ENCODE measurements around the gene PDZK1IP1.

Gene PDZK1IP1, protein sequence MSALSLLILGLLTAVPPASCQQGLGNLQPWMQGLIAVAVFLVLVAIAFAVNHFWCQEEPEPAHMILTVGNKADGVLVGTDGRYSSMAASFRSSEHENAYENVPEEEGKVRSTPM

DNA sequence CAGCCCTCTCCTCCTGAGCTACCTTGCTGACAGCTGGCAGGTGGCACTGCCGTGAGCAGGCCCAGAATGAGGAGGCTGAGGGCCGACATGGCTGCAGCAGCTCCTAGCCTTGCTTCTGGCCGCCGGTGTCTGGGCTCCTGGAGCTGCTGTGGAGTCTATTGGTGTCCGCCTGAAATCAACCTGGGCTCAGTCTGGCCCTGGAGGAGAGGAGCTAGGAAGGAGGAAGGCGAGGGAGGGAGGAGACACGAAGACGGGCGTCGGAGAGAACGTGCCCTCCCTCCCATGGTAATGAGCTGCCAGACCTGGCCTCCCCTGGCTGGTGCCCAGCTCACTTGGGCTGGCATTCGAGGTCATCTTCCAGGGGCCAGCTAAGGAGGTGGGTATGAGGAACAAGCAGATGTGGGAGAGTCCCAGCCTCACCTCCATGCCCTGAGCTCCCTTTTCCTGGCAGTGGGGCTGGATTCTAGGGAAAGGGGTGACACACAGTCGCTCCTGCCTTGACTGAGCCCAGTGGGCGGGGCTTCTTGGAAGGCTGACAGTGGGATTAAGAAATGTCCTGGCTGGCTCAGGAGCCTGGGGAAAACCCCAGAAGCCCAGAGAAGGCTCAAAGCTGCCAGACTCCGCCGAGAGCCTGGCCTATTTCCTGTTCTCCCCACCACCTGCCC lies at the start of gene PDZK1IP1:
Gene PDZK1IP1, minus strand, starts transcription at position 193 of the 665 bp plus-strand sequence. Its CDS starts 104 bp downstream, at position 89.
- DNase-seq, result no peak

DNA sequence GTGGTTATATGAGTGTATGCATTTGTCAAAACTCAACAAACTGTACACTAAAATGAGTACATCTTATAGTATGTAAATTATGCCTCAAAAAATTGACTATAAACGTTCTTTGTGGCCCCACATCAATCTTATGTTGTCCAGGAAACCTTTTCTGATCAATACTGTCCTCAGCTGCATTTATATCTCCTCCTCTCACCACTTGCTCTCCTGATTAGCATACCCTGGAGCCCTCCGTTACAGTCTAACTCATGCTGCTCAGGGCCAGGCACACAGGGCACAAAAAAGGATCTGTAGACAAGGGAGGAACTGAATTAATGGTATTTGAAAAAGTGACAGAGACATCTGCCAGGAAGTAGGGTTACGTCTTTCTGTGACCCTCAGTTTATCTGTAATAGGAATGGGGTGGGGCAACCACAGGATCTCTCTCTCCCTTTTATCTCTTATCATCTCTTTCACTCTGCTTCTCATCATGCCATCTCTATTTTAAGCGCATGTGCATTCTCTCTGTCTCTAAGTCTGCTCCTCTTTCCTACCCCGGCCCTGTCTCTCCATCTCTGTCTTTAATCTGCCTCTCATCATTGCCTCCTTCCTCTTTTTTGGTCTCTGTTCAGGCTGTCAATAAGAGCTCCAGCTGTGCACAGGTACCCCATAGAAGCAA lies 49.2 kb upstream of the PDZK1IP1 start:
- no peak for DNase-seq

DNA sequence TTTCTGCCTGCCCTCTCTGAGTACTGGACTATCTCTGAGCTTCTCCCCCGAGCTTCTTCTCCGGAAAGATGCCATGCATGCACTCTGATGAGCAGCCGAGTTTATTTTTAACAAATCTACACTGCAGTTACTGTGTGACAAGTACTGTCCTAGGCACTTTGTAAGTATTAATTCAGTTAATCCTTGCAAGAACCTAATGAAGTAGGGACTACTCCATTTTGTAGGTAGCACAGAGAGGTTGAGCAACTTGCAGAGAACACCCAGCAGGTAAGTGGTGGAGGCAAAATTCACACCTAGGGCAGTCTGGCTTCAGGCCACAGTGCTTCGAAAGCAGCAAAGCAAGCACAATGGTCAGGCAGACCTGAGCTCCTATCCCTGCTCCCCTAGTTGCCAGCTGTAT lies 46.0 kb upstream of the PDZK1IP1 start:
- no peak for DNase-seq

DNA sequence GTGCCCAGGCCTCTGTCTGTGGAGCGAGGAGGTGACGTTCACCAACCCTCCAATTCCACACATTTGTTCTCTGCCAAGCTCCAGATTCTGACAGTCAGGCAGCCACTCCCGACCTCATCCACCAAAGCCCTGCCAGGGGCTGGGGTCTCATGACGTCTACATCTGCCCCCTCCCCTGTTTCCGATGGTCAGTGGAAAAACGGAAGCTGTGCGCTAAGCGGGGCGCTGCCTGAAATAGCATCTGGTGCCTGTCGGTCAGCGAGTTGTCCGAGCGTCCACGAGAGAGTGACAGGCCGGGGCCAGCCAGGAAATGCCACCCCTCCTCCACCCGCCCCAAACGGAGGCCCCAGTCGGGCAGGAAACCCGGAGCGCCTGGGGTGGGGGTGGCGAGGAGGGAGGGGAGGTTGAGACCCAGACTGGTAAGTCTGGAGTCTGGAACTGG lies 45.4 kb upstream of the PDZK1IP1 start:
- DNase-seq, result no peak

DNA sequence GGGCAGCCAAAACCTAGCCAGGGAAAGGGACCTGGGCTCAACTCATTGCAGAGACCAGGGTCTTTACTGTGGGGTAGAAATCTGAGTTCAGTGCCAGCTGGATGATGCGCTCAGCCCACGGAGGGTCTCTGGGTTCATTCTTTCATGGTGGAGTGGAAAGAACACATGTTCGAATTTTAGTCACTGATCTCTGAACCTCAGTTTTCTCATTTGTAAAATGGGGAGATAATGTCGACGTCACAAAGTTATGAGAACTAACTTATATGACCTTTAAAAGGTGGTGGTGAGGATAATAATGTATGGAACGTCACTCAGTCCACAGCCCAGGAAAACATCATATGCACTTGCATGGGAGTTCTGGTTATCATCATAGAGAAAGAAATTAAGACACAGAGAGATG lies 43.4 kb upstream of the PDZK1IP1 start:
- no peak for DNase-seq

DNA sequence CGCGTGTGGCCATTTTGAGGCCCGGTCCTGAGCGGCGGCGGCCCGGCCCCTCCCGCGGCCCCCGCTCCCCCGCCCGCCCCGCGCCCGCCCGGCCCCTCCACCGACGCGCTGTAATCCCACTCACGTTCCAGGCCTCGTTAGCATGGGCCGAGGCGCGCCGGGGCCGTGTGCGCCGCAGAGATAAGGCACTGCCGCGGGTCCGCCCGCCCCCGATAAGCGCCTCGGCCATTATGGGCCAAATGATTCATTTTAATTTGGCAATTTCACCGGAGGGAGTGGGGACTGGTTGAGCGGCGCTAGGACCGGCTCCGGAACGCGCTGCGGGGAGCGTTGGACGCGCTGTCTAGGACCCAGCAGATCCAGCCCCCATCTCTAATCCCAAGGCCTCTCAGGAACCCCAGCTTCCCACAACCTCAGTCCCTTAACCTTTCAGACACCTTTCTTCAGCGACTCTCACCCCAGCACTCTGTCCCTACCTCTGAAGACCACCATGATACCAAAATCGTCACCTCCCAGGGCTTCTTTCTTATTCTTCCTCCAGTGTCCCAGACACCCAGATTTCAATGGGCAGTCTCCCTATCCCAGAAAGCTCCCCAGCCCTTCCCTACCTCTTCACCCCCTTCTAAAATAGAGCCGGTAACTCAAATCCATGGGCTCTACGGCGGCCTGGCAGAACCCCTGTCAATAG lies 42.5 kb upstream of the PDZK1IP1 start, which contains the start of gene TAL1:
Gene TAL1, minus strand, starts transcription at position 39 of the 688 bp plus-strand sequence. CDS start 6,337 bp downstream, outside the sequence.
- DNase-seq, result no peak

DNA sequence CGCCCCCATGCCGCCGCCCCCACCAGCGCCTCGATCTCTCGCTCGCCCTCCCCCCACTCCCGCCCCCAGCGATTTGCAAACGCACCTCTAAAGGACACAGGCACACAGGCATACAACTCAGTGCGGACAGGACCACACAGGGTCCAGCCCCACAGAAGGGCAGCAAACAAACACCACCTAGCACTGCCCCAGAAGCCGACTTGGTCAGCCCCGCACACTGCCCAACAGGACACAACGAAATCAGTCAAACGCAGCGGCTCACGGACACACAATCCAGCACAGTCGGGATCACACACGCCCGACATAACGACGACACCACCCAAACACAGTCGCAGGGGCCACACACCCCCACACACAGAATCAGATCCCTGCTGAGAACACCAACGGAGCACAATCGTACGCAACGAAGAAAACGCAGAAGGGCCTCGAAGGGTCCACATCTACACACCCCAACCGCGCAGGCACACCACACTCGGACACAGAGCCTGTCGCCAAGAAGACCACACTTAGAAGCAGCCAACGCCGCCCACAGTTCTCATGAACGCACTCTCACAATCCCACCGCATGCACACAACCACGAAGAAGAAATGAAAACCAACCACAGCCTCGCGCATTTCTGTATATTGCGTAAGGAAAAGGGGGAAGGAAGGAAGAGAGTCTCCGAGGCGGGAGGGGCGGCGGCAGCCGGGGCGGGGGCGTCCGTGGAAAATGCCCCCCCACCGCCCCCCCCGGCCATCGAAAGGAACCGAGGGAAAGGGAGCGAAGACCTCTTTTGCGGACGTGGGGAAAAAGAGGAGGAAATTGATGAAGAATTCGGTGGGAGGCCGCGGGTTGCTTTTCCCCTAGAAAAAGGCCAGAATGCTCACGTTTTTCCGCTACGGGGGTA lies 41.7 kb upstream of the PDZK1IP1 start:
- DNase-seq, result no peak

DNA sequence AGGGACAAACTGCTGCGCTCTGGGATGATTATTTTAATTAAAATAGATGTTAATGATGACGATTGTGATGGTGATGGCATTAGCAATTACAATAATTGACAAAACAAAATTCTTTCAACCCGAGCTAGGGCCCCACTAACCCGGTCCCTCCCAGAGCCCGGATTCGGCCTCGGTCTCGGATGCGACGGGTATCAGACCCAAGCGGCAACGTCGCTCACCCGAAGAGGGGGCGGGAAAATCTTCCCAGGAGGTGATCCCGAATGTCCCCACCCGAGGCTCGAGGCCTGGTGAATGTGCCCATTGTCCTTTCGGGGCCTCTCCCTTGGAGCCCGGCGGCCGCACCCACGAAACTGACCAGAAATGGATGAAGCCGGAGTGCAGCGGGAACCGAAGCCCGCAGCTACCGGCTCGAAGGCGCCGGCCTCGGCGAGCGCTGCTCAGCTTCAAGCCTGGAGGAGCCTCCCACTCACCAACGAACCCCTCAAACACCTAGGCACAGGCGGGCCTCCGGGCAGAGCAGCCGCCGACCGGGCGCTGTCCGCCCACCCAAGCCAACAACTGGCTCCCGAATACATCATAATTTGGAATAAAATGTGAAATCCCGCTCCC lies 41.0 kb upstream of the PDZK1IP1 start:
- DNase-seq, result no peak

DNA sequence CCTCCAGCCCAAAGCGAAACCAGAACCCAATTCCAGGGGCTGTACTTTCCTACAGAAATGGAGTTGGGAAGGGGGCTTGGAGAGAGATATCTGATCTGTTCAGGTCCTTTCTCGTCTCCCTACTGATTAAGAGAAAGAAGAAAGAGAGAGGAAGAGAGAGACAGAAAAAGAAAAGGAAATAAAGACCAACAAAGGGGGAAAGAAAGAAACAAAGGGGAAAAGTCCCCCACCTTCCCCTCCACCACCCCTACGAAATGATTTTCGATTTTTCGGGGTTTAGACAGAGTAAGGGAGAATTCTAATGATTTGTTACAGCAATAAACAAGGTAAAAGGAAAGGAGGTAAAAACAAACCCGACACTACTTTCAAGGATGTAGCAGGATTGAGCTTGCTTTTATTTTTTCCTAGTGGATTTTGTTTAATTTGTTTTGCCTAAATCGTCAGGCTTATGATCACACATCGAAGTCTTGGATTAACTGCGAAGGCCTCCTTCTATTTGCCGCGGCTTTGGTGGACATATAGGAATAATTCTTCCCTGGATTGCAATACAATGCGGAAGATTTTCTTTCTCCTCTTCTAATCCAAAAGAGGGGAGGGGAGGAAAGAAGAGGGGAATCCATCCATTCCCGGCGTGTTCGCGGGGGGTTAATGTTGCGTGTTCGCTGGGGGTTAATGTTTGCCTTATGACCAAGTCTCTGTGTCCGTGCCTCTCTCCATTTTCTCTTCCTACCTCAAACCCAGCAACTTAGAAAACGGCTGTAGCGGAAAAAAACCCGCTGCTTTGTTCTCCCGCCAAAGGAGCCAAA lies 40.3 kb upstream of the PDZK1IP1 start:
- no peak for DNase-seq

DNA sequence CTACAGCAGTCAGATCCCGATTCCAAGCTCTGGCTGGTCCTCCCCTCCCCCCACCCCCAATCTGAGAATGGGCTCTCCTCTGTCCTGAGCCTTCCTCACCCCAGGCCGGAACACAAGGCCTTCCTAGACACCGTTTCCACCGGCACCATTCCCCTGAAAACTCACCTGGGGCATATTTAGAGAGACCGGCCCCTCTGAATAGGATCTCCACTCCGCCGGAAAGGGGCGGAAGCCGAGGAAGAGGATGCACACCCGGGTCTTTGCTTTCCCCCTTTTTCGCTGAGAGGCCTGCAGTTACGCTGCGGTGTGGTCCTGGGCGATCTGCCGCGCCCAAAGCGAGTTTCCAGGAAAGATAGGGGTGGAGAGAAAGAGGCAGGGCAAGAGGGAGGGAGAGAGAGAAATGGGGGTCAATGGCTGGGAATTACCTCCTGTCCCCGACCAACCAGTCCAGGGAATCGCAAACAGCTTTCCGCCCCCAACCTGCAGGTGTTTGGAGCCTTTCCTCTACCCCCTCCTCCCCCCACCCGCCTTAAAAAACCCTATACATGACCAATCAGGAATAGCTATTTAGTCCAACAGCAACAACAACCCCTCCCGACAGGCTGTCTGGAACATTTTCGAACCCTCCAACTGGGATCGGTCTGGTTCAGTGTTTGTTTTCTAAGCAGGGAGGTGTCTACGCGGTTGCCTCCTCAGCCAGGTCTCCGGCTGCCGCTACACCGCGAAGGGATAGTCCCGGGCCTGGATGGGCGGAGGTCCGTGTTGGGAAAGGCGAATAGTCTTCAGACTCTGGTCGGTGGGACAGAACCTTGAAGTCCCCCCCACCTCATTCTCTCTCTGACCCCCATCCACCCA lies 39.4 kb upstream of the PDZK1IP1 start:
- no peak for DNase-seq

DNA sequence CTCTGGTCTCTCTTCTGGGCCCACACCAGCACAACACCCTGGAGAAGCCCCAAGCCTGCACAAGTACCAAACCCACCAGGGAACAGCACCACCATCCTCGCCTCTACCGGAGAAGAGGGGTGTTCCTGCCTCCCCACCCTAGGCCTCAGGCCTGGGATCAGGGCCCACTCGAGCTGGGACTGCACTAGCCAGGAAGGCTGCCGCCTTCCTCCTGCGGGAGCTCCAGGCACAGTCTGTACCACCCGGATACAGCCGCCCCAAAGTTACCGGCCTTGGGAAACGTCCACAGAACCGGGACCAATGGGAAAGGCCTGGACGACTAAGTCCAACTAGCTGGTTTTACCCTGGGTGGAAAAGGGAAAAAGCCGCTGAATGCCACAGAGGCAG lies 38.8 kb upstream of the PDZK1IP1 start:
- no peak for DNase-seq

DNA sequence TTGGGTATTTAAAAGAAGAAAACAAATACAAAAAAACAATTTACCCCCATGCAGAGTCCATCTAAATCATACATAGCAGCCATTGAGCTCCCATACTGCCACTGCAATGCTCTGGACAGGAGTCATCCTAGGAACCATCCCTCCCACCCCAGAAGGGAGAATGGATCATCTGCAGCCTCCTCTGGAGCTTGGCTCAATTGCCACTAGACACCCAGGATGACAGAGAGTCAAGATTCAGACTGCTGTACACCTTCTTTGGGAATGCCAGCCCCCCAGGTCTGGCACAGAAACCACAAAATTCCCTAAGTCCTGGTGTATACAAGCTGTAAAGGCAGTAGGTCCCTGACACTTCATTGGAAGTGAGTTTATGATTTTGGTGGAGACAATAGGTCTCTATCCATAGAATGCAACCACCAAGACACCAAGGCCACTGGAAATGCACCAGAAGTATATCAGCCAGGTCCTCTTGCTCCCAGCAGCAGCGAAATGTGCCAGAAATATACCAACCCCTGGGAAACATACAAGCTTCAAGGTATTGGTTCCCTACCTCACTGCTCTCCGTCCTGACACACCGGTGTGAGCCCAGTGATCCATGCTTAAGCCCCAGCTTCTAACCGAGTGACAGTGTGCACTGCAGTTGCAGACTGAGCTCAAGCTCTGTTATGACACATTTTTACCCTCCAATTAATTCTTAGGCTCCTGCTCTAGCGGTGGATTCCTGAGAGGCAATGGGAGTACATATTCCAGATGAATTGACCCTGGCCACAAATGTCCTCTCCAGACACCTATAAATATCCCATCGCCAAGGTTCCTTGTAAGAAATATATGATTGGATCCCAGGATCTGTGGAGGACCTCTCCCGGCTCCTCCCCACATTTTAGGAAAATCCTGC lies 37.8 kb upstream of the PDZK1IP1 start:
- DNase-seq, result no peak

DNA sequence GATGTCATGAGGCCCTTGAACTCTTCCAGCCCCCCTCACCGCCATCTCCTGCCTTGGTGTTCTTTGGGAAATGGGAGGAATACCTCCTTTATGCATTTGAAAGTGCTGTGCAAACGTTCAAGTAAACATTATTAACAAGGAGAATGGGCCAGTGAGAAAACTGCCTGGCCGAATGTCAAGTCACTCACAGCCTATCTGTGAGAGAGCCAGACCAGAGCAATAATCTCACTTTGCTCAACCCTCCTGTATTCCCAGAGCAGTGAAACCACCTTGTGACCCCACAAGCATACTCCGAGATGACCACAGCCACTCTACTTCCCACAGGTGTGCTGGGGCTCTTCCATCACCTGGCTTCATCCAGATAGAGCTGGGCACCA lies 37.0 kb upstream of the PDZK1IP1 start:
- DNase-seq, result no peak

DNA sequence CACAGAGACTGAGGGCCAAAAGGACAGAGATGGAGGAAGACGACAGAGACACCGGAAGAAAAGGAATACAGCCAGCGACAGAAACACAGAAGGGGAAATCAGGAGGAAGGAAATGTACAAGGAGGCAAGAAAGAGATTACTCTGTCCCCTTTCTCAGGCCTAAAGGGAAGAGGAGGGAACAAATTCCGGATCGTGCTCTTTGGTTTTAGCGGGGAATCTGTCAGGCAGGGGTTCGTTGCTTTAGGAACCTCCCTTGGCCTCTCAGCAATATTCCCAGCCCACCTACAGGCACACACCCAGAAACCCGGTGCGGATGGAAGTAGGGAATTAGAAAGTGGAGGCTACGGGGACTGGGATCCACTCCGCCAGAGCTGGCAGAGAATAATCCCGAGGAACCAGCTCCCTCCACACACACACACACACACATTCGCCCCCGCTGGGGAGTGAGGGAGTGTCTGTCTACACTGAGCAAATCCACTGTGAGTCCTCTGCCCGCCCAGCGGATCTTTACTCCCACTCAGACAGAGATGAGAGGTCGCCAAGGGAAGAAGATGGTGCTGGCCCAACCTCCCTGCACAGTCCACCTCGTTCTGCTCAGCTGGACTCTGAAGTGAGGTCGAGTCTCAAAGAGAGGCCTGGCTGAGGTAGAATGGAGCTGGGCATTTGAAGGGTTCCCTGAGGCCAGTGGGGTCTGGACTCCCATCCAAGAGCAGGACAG lies 36.4 kb upstream of the PDZK1IP1 start:
- DNase-seq, result no peak

DNA sequence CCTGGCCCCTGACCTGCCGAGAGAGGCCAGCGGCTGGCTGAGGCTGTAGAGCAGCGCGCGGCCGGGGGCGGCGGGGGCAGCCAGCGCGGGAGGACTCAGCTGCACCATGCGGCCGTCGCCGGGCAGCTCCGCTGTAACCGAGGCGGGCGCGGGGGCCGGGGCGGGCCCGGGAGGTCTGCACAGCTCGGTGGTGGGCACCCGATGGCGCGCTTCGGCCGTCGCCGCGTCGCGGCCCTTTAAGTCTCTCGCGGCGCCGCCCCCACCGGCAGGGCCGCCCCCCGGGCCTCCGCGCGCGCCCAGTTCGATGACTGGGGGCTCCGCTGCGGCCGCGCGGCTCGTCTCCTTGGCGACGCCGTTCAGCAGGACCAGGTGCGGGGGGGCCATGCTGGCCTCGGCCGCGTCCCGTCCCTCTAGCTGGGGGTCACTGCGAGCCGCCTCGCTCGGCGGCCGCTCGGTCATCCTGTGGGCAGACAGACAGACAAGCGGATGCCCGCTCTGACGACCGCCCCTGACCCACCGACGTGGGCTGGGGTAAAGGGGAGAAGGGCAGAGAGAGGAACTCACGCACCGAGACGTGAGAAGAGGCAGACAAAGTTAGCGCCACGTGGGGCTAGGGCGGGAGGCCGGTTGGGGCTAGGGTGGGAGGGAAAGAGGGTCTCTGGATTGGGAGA lies 35.7 kb upstream of the PDZK1IP1 start:
- no peak for DNase-seq

DNA sequence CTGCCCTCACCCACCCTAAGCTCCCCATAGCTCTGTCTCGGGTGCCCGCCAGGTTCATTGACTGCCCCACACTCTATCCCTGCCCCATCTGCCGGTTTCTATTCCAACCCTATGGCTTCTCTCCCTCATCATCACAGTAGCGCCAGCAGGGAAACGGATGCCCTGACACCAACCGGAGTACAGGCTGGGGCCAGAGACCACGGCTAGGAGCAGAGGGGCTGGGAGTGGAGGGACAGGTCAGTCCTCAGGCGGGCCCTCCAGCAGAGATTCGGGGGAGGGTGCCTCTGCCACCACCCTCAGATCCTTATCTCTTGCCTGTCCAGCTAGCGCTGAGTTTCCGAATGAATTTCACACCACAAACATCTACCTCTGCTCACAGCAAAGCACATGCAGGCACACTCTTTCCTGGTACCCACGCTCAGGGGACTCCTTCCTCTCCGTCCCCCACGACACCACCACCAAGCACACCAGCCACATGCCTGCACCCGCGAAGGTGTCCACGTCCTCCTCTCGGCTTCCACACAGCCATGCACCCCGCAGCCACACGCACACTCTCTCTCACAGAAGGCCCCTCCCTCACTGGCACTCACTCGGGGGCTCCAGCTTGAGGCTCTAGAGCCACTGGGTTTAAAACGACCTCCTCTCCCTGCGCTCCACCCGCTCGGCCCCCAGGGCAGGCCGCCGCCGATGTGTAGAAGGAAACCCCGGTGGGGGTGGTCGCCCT lies 35.0 kb upstream of the PDZK1IP1 start:
- no peak for DNase-seq

Measured in T1000 (cell line).